ENCODE results near the gene ABCD1. TPM values are rescaled to one million over a fixed set of nuclear protein-coding genes. Genes with fewer than 3 reads are reported as not detected.
"Not testable (repeated sequence)": the region's sequence is repeated elsewhere in the genome, so short reads cannot be mapped to it uniquely, and the experiment has no call there.

ABCD1 gene
- total RNA-seq, 1 donor from 2014 or later = 18.3 TPM

DNA sequence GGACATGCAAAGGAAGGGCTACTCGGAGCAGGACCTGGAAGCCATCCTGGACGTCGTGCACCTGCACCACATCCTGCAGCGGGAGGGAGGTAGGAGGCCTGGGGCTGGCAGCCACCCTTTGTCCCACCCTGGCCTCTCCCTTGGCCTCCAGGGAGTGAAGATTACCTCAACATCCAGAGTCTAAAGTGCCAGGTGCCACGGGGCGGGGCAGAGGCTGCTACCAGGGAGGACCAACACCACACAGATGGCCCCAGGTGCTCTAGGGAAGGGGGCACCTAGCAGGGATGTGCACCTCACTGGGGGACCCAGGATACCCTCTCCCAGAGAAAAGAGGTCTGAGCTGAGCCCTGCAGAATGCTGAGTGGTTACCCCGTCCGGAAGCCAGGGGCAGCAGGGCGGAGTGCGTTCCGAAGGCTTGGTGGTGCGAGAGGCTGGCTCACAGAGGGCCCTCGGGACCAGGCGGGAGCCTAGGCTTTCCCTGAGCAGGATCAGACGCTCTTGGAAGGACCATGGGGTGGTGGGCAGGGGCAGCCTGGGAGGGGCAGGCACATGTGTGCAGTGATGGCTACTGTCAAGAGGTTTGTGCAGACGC lies 16.1 kb downstream of the ABCD1 start:
- no peak overlapping the region for H3K4me3 Mint-ChIP-seq
- H3K36me3 Mint-ChIP-seq = peaks cover 4% of the 10 kb centered on the region
- peaks cover 12% of the 10 kb centered on the region for H3K4me1 Mint-ChIP-seq
- no peaks in the 10 kb centered on the region for H3K27me3 Mint-ChIP-seq (ENCODE audit: low read depth)
- TF ChIP-seq, protein P1, sequence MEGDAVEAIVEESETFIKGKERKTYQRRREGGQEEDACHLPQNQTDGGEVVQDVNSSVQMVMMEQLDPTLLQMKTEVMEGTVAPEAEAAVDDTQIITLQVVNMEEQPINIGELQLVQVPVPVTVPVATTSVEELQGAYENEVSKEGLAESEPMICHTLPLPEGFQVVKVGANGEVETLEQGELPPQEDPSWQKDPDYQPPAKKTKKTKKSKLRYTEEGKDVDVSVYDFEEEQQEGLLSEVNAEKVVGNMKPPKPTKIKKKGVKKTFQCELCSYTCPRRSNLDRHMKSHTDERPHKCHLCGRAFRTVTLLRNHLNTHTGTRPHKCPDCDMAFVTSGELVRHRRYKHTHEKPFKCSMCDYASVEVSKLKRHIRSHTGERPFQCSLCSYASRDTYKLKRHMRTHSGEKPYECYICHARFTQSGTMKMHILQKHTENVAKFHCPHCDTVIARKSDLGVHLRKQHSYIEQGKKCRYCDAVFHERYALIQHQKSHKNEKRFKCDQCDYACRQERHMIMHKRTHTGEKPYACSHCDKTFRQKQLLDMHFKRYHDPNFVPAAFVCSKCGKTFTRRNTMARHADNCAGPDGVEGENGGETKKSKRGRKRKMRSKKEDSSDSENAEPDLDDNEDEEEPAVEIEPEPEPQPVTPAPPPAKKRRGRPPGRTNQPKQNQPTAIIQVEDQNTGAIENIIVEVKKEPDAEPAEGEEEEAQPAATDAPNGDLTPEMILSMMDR (IDR thresholded peaks at IDR 0.05; ENCODE audit: unreplicated experiment) = no peak
- no peak overlapping the region for H3K27ac Mint-ChIP-seq
- no peak for DNase-seq (ENCODE audit: low spot score in 2 of 2, unreplicated experiment in 2 of 2)
- peaks cover under 1% of the 10 kb centered on the region for H3K9me3 Mint-ChIP-seq

- Mint-ChIP-seq H3K36me3 (peaks cover 2% of the 10 kb centered on the region), H3K4me3 (no peak overlapping the region), H3K27me3 (ENCODE audit: low read depth) (no peaks in the 10 kb centered on the region), H3K4me1 (peaks cover 12% of the 10 kb centered on the region), H3K9me3 (peaks cover 5% of the 10 kb centered on the region), H3K27ac (no peak overlapping the region)
- TF ChIP-seq, protein P1 (IDR thresholded peaks at IDR 0.05; ENCODE audit: unreplicated experiment) = no peak
- no peak for DNase-seq (ENCODE audit: low spot score in 2 of 2, unreplicated experiment in 2 of 2)
Observed at GRCh38 chrX:153741446-153741845, 16.8 kb downstream of the ABCD1 start.

DNA sequence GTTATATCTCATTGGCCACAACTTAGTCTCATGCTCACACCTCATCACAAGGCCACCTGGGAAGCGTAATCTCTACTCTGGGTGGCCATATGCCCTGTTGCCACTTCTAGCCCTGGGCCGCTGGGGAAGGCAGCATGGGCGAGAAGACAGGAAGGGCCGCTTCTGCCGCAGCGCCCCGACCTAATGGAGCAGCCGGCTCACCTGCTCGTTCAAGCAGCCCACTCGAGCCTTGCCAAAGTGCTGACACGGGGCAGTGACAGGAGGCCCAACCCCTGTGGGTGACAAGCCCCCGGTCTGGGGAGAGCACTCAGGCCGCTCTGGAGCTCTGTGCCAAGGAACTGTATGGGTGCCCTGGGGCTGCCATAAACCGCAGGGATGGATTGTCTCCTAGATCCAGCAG lies 17.5 kb downstream of the ABCD1 start:
- peaks cover 12% of the 10 kb centered on the region for H3K4me1 Mint-ChIP-seq
- H3K9me3 Mint-ChIP-seq; H3K27me3 Mint-ChIP-seq (ENCODE audit: low read depth); H3K27ac Mint-ChIP-seq; H3K4me3 Mint-ChIP-seq; H3K36me3 Mint-ChIP-seq; DNase-seq (ENCODE audit: low spot score in 2 of 2, unreplicated experiment in 2 of 2): not testable (repeated sequence)

DNA sequence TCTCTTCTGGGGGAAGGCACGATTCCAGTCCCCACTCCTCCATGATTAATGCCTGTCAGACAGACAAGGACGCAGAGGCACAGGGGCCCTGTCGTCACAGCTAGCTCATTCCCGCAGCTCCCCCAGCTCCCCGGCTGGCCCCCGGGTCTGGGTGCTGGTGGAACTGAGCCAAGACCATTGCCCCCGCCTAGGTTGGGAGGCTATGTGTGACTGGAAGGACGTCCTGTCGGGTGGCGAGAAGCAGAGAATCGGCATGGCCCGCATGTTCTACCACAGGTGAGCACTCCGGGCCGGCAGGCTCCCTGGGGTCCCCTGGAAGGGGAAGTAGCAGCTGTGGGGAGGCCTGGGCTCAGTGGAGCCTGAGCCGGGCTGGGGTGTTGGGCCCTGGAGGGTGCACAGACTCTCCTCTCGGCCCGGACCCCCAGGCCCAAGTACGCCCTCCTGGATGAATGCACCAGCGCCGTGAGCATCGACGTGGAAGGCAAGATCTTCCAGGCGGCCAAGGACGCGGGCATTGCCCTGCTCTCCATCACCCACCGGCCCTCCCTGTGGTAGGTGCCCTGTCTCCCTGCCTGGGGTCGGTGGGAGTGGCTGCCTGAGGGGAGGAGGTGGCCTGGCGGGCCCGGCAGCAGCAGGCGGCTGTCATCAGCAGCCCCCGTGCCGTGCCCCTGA lies 18.3 kb downstream of the ABCD1 start:
- H3K27ac Mint-ChIP-seq; H3K27me3 Mint-ChIP-seq (ENCODE audit: low read depth); DNase-seq (ENCODE audit: low spot score in 2 of 2, unreplicated experiment in 2 of 2); H3K36me3 Mint-ChIP-seq; H3K9me3 Mint-ChIP-seq: not testable (repeated sequence)
- H3K4me1 Mint-ChIP-seq = peaks cover 12% of the 10 kb centered on the region
- peak overlapping the region; percentile 22 for H3K4me3 Mint-ChIP-seq

DNA sequence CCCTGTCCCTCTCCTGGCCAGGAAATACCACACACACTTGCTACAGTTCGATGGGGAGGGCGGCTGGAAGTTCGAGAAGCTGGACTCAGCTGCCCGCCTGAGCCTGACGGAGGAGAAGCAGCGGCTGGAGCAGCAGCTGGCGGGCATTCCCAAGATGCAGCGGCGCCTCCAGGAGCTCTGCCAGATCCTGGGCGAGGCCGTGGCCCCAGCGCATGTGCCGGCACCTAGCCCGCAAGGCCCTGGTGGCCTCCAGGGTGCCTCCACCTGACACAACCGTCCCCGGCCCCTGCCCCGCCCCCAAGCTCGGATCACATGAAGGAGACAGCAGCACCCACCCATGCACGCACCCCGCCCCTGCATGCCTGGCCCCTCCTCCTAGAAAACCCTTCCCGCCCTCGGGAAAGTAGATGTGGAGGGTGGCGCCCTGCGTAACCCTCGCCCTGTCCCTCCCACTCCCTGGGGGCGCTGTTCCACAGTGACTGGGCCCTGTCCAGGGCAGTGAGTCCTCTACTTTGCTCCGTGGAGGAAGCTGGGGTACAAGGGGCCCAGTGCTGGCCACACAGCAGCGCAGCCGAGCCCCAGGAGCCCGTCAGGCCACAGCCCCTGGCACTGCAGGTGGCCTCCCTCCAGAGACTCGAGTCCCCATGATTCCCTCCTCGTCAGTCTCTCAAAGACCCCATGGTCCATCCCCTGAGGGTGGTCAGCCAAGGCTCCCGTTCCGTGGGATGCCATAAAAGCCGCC lies 19.0 kb downstream of the ABCD1 start:
- not testable (repeated sequence) for H3K27me3 Mint-ChIP-seq (ENCODE audit: low read depth); H3K9me3 Mint-ChIP-seq; DNase-seq (ENCODE audit: low spot score in 2 of 2, unreplicated experiment in 2 of 2); H3K36me3 Mint-ChIP-seq
- H3K27ac Mint-ChIP-seq = peak overlapping the region; percentile 16
- H3K4me3 Mint-ChIP-seq = peak overlapping the region; percentile 66
- peaks cover 12% of the 10 kb centered on the region for H3K4me1 Mint-ChIP-seq

- Mint-ChIP-seq H3K27ac (peak overlapping the region; percentile 16), H3K4me3 (peak overlapping the region; percentile 66), H3K27me3 (ENCODE audit: low read depth) (no peaks in the 10 kb centered on the region), H3K9me3 (peaks cover 10% of the 10 kb centered on the region), H3K36me3 (peaks cover 3% of the 10 kb centered on the region), H3K4me1 (peaks cover 12% of the 10 kb centered on the region)
- DNase-seq (ENCODE audit: low spot score in 2 of 2, unreplicated experiment in 2 of 2) = no peak
- TF ChIP-seq, protein P1 (IDR thresholded peaks at IDR 0.05; ENCODE audit: unreplicated experiment) = no peak
Observed at GRCh38 chrX:153744210-153745066, 19.8 kb downstream of the ABCD1 start.

- Mint-ChIP-seq H3K4me3 (peak overlapping the region; percentile 66), H3K4me1 (peaks cover 12% of the 10 kb centered on the region), H3K9me3 (peaks cover 16% of the 10 kb centered on the region)
- not testable (repeated sequence) for H3K27ac Mint-ChIP-seq; H3K27me3 Mint-ChIP-seq (ENCODE audit: low read depth); H3K36me3 Mint-ChIP-seq; DNase-seq (ENCODE audit: low spot score in 2 of 2, unreplicated experiment in 2 of 2)
Observed at GRCh38 chrX:153745067-153745433, 20.4 kb downstream of the ABCD1 start.

Measured in mesothelial cell of epicardium (in vitro differentiated cells).